H1 (cell line): ENCODE measurements around the gene UPK3BL2. TPM values are rescaled to one million over a fixed set of nuclear protein-coding genes. Genes with fewer than 3 reads are reported as not detected.
"Not testable (repeated sequence)": the region's sequence is repeated elsewhere in the genome, so short reads cannot be mapped to it uniquely, and the experiment has no call there.

Experiments used
- CTCF ChIA-PET: fragments of 300-600 bp; sonication (Branson Sonifier 250); formaldehyde crosslinking; loops from one replicate; lab custom pipeline; 2021; ENCODE audit not compliant: partially characterized antibody; lab: Charles Lee
- POLR2A ChIA-PET: fragments of 300-600 bp; sonication (Branson Sonifier 250); formaldehyde crosslinking; loops from one replicate; lab custom pipeline; 2021; ENCODE audit warnings: inconsistent platforms; ENCODE audit not compliant: partially characterized antibody; lab: Charles Lee
- DNase-seq, 2 experiments: peaks; one replicate each; pipeline versions ENCODE4 v3.0.0 to v3.0.0-alpha.2; 2010 to 2022; ENCODE audit warnings: low spot score in 2 of 2, low read depth in 1 of 2, mixed read lengths in 1 of 2
- FAIRE-seq: peaks from 2 replicates; lab custom pipeline; 2011; peaks lifted over from hg19 to GRCh38; lab: Jason Lieb, UNC
- H2AFZ ChIP-seq: 2 replicates; pipeline ENCODE4 v1.8.1; 2012; ENCODE audit warnings: low read length, inconsistent platforms
- H2AK5ac ChIP-seq: 2 replicates; pipeline ENCODE4 v1.6.1; 2013; ENCODE audit warnings: low read depth, low read length
- H2BK120ac ChIP-seq: replicated peaks from 2 replicates; pipeline ENCODE3; 2013; ENCODE audit warnings: low read depth, low read length, inconsistent platforms
- H2BK12ac ChIP-seq: 2 replicates; pipeline ENCODE4 v1.6.1; 2013; ENCODE audit warnings: low read depth, low read length
- H2BK15ac ChIP-seq: 2 replicates; pipeline ENCODE4 v1.6.1; 2013; ENCODE audit warnings: low read length
- H2BK20ac ChIP-seq: 2 replicates; pipeline ENCODE4 v1.6.1; 2013; ENCODE audit warnings: low read length
- H2BK5ac ChIP-seq: 2 replicates; pipeline ENCODE4 v1.6.1; 2013; ENCODE audit warnings: low read depth, low read length
- H3K14ac ChIP-seq: 2 replicates; pipeline ENCODE4 v1.6.1; 2013; ENCODE audit warnings: inconsistent platforms; ENCODE audit not compliant: insufficient read length
- H3K18ac ChIP-seq: 2 replicates; pipeline ENCODE4 v1.6.1; 2013; ENCODE audit warnings: low read length; ENCODE audit errors: extremely low read depth
- H3K23ac ChIP-seq: 2 replicates; pipeline ENCODE4 v1.6.1; 2013; ENCODE audit warnings: inconsistent platforms; ENCODE audit not compliant: insufficient read length
- H3K23me2 ChIP-seq: 2 replicates; pipeline ENCODE4 v1.6.1; 2013; ENCODE audit warnings: low read depth, low read length
- H3K27ac ChIP-seq: 2 replicates; pipeline ENCODE4 v1.6.1; 2011; ENCODE audit warnings: low read depth, low read length, inconsistent platforms
- H3K27me3 ChIP-seq, 4 experiments: replicated peaks in 1 of 4; 1 replicate in 1 of 4; 2 replicates in 3 of 4; pipeline versions ENCODE4 v1.6.1 to v1.8.1; 2011 to 2013; ENCODE audit warnings: low read length in 3 of 4, mild to moderate bottlenecking in 3 of 4, inconsistent platforms in 2 of 4, mixed read lengths in 2 of 4, moderate library complexity in 1 of 4; ENCODE audit not compliant: control insufficient read depth in 3 of 4, insufficient read depth in 3 of 4; ENCODE audit errors: extremely low read depth in 1 of 4
- H3K36me3 ChIP-seq, 4 experiments: 2 replicates each; pipeline versions ENCODE4 v1.6.1 to v1.8.1; 2011 to 2013; ENCODE audit warnings: mild to moderate bottlenecking in 4 of 4, low read length in 3 of 4, moderate library complexity in 2 of 4, control low read depth in 1 of 4, inconsistent platforms in 1 of 4; ENCODE audit not compliant: insufficient read depth in 4 of 4, control insufficient read depth in 2 of 4
- H3K4ac ChIP-seq: replicated peaks from 2 replicates; pipeline ENCODE3; 2013; ENCODE audit warnings: low read length, low read depth, mixed read lengths, inconsistent platforms; ENCODE audit not compliant: insufficient read length
- H3K4me1 ChIP-seq, 4 experiments: replicated peaks in 1 of 4; 1 replicate in 1 of 4; 2 replicates in 3 of 4; pipeline versions ENCODE4 v1.6.1 to v1.8.1; 2011 to 2013; ENCODE audit warnings: low read length in 3 of 4, inconsistent platforms in 2 of 4, mixed read lengths in 1 of 4; ENCODE audit not compliant: insufficient read depth in 4 of 4, control insufficient read depth in 3 of 4
- H3K4me2 ChIP-seq, 2 experiments: 2 replicates each; pipeline versions ENCODE4 v1.6.1 to v1.8.1; 2011 to 2013; ENCODE audit warnings: low read depth in 2 of 2, low read length in 2 of 2, control low read depth in 1 of 2, inconsistent platforms in 1 of 2, mild to moderate bottlenecking in 1 of 2; ENCODE audit not compliant: insufficient read depth in 1 of 2
- H3K4me3 ChIP-seq, 4 experiments: fragments of 200-600, 300-600 bp in 1 of 4; sonication (generic), shearing (Covaris generic), sonication (Bioruptor Twin) in 1 of 4; 2 replicates each; pipeline versions ENCODE4 v1.5.1 to v1.8.1; 2011 to 2016; ENCODE audit warnings: low read length in 4 of 4, low read depth in 3 of 4, control low read depth in 2 of 4, inconsistent platforms in 2 of 4, mild to moderate bottlenecking in 2 of 4, mixed read lengths in 1 of 4, moderate library complexity in 1 of 4; ENCODE audit not compliant: insufficient read depth in 2 of 4; ENCODE audit errors: extremely low read depth in 1 of 4
- H3K56ac ChIP-seq: replicated peaks from 2 replicates; pipeline ENCODE3; 2013; ENCODE audit warnings: low read depth, mild to moderate bottlenecking, mixed read lengths, low read length, inconsistent platforms; ENCODE audit not compliant: insufficient read length
- H3K79me1 ChIP-seq: 2 replicates; pipeline ENCODE4 v1.6.1; 2013; ENCODE audit warnings: low read depth, low read length, control low read depth
- H3K79me2 ChIP-seq, 2 experiments: 2 replicates each; pipeline versions ENCODE4 v1.6.1 to v1.8.1; 2012 to 2013; ENCODE audit warnings: low read length in 2 of 2, mild to moderate bottlenecking in 2 of 2, inconsistent platforms in 1 of 2; ENCODE audit not compliant: insufficient read depth in 2 of 2, control insufficient read depth in 1 of 2
- H3K9ac ChIP-seq, 4 experiments: replicated peaks in 1 of 4; 1 replicate in 1 of 4; 2 replicates in 3 of 4; pipeline versions ENCODE4 v1.6.1 to v1.8.1; 2011 to 2013; ENCODE audit warnings: low read depth in 3 of 4, low read length in 3 of 4, control low read depth in 2 of 4, mild to moderate bottlenecking in 2 of 4, moderate library complexity in 2 of 4, inconsistent platforms in 1 of 4; ENCODE audit errors: extremely low read depth in 1 of 4
- H3K9me3 ChIP-seq, 2 experiments: 2 replicates each; pipeline versions ENCODE4 v1.6.1 to v1.8.1; 2012 to 2013; ENCODE audit warnings: mild to moderate bottlenecking in 2 of 2, moderate library complexity in 2 of 2, control low read depth in 1 of 2, inconsistent platforms in 1 of 2, low read depth in 1 of 2, low read length in 1 of 2, mixed read lengths in 1 of 2; ENCODE audit not compliant: insufficient read depth in 2 of 2
- H4K20me1 ChIP-seq, 2 experiments: replicated peaks in 1 of 2; 2 replicates each; pipeline versions ENCODE3 to v1.8.1; 2011 to 2013; ENCODE audit warnings: inconsistent platforms in 2 of 2, low read length in 2 of 2, mild to moderate bottlenecking in 1 of 2; ENCODE audit not compliant: insufficient read depth in 2 of 2, control insufficient read depth in 1 of 2
- H4K5ac ChIP-seq: 2 replicates; pipeline ENCODE4 v1.6.1; 2013; ENCODE audit warnings: low read length, low read depth, mixed read lengths, inconsistent platforms; ENCODE audit not compliant: insufficient read length
- H4K8ac ChIP-seq: 2 replicates; pipeline ENCODE4 v1.8.0; 2013; ENCODE audit warnings: mild to moderate bottlenecking, moderate library complexity, low read length, inconsistent platforms; ENCODE audit not compliant: insufficient read depth; ENCODE audit errors: extremely low read depth
- H4K91ac ChIP-seq: replicated peaks from 2 replicates; pipeline ENCODE3; 2013; ENCODE audit warnings: low read length, mixed read lengths, inconsistent platforms; ENCODE audit not compliant: insufficient read length
- WGBS, 2 experiments: shearing (Covaris generic) in 1 of 2; methylation state at CpG; one replicate each; pipeline versions ENCODE4 v1.1.6 to v1.1.7; 2013 to 2015; ENCODE audit warnings: low lambda C conversion rate in 2 of 2, mixed read lengths in 2 of 2, inconsistent platforms in 1 of 2, low coverage in 1 of 2, missing lambda C conversion rate in 1 of 2; ENCODE audit not compliant: insufficient replicate concordance in 2 of 2, insufficient coverage in 1 of 2, insufficient read length in 1 of 2; ENCODE audit errors: extremely low coverage in 1 of 2, missing lambda C conversion rate in 1 of 2; 5-methylcytosine and 5-hydroxymethylcytosine counted together
- polyA plus RNA-seq, 7 experiments: library from polyadenylated mRNA; depleted of rRNA in 3 of 7; stranded (reverse) in 5 of 7; unstranded in 2 of 7; fragments of >200 nt in 5 of 7; fragments of 200-250 nt in 2 of 7; gene quantifications; 1 replicate in 5 of 7; 2 replicates in 1 of 7; 4 replicates in 1 of 7; pipeline versions ENCODE4 v1.2.1 to v1.2.3, GENCODE V29; 2011 to 2013; ENCODE audit warnings: missing spikeins in 2 of 7, mixed read lengths in 2 of 7
- total RNA-seq: library from RNA; stranded (reverse); fragmentation: NEBNext Ultra II Directional; extraction: Animal tissue kit (Norgen Biotek cat#: 25700); gene quantifications from 2 replicates; pipeline ENCODE4 v1.2.1, GENCODE V29; 2021

UPK3BL2 gene
- total and polyA plus RNA-seq, 2 of the 8 experiments (the other 6 are each of a cell fraction or from before 2014, with no cell fraction given) = 12.4 to 22.6 TPM

GRCh38 chr7:102545288-102545687 lies 1.8 kb upstream of the UPK3BL2 start:
- 96% methylated on average over 9 of the region's 12 CpGs; no CpG with 5 or more reads in 1 of the 2 experiments for WGBS, 2 experiments
- H4K8ac ChIP-seq, CTCF ChIA-PET, FAIRE-seq, H3K79me2 ChIP-seq, H3K9ac ChIP-seq, H3K14ac ChIP-seq, H3K23me2 ChIP-seq, H2BK120ac ChIP-seq, H2BK5ac ChIP-seq, H2AFZ ChIP-seq, H3K9me3 ChIP-seq, H2AK5ac ChIP-seq, H4K5ac ChIP-seq, H3K18ac ChIP-seq, H3K27ac ChIP-seq, H3K4ac ChIP-seq, H3K27me3 ChIP-seq, H3K4me3 ChIP-seq, H2BK12ac ChIP-seq, H3K23ac ChIP-seq, H4K20me1 ChIP-seq, H3K56ac ChIP-seq, H3K4me2 ChIP-seq, H2BK20ac ChIP-seq, H3K36me3 ChIP-seq, POLR2A ChIA-PET, DNase-seq, H3K79me1 ChIP-seq, H4K91ac ChIP-seq, H2BK15ac ChIP-seq, H3K4me1 ChIP-seq: not testable (repeated sequence)

DNA sequence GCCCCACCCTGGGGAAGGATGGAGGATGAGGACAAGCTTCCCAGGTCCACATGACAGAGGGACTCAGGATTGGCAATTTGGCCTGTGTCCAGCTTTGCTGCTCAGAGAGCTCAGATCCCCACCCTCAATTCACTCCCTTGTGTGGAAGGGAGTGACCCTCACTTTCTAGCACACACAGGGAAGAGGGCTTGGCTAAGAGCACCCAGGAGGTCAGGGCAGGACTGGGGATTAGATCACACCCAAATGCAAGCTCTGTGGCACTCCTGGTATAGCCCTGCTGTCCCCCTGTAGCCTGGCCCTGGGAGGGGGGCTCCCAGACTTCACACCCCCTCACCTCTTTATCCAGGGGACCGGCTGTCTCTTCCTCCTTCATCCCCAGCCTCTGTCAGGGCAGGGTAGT lies 876 bp upstream of the UPK3BL2 start:
- H4K20me1 ChIP-seq, H3K18ac ChIP-seq, H3K9ac ChIP-seq, H4K91ac ChIP-seq, H2BK5ac ChIP-seq, H3K4me3 ChIP-seq, H3K56ac ChIP-seq, H3K4ac ChIP-seq, H4K5ac ChIP-seq, H2BK15ac ChIP-seq, H3K14ac ChIP-seq, H2BK120ac ChIP-seq, H3K23ac ChIP-seq, H3K4me1 ChIP-seq, H3K9me3 ChIP-seq, H3K79me2 ChIP-seq, H2BK20ac ChIP-seq, H2AK5ac ChIP-seq, H3K79me1 ChIP-seq, CTCF ChIA-PET, H3K36me3 ChIP-seq, H2AFZ ChIP-seq, DNase-seq, H3K23me2 ChIP-seq, H4K8ac ChIP-seq, H3K27me3 ChIP-seq, H2BK12ac ChIP-seq, FAIRE-seq, H3K27ac ChIP-seq, H3K4me2 ChIP-seq, POLR2A ChIA-PET: not testable (repeated sequence)
- whole genome bisulfite sequencing, 2 experiments = no CpG with 5 or more reads among the region's 1 CpG
